Vagina (tissue), 2 donors: ENCODE data around the gene TMED10.

Source experiments
- POLR2AphosphoS5 ChIP-seq, 2 donors: sonication (generic); formaldehyde crosslinking; IDR thresholded peaks; one replicate each; pipeline ENCODE4 v1.9.0; 2017; ENCODE audit warnings: antibody characterized with exemption in 2 of 2, mild to moderate bottlenecking in 2 of 2, low read depth in 1 of 2; ENCODE audit not compliant: insufficient read depth in 1 of 2
- TF ChIP-seq, protein P1 (sequence below), 3 experiments: fragments of 450-650 bp in 2 of 3; fragments of 200-600 bp in 1 of 3; sonication (generic) in 1 of 3; IDR thresholded peaks; one replicate each; pipeline ENCODE4 v1.5.1; 2017 to 2019; ENCODE audit warnings: antibody characterized with exemption in 3 of 3, mild to moderate bottlenecking in 2 of 3, moderate library complexity in 2 of 3

DNA sequence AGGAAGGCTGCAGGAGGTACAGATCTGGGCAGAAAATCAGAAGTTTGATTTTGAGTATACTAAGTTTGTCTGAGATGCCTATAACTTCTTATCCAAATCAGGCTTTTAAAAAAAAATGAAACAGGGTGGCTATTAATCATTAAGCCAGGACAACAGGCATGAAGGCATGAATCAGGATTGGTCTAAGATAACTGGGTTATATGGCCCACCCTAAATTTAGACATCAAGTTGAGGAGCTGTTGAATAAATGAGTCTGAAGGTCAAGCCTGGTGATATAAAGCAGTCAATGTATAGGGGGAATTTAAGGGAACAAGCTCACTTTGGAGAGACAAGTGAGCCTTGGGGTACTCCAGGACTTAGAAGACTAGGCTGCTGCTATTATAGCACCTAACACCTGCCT is 78.2 kb downstream of the TMED10 start:
- TF ChIP-seq, protein P1, sequence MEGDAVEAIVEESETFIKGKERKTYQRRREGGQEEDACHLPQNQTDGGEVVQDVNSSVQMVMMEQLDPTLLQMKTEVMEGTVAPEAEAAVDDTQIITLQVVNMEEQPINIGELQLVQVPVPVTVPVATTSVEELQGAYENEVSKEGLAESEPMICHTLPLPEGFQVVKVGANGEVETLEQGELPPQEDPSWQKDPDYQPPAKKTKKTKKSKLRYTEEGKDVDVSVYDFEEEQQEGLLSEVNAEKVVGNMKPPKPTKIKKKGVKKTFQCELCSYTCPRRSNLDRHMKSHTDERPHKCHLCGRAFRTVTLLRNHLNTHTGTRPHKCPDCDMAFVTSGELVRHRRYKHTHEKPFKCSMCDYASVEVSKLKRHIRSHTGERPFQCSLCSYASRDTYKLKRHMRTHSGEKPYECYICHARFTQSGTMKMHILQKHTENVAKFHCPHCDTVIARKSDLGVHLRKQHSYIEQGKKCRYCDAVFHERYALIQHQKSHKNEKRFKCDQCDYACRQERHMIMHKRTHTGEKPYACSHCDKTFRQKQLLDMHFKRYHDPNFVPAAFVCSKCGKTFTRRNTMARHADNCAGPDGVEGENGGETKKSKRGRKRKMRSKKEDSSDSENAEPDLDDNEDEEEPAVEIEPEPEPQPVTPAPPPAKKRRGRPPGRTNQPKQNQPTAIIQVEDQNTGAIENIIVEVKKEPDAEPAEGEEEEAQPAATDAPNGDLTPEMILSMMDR (IDR thresholded peaks at IDR 0.05), result no peak
- no peak for TF ChIP-seq POLR2AphosphoS5 (IDR thresholded peaks at IDR 0.05; ENCODE audit: insufficient read depth in 1 of 2, low read depth in 1 of 2)
